ENCODE data around the gene MAST2.

The MAST2 gene

DNA sequence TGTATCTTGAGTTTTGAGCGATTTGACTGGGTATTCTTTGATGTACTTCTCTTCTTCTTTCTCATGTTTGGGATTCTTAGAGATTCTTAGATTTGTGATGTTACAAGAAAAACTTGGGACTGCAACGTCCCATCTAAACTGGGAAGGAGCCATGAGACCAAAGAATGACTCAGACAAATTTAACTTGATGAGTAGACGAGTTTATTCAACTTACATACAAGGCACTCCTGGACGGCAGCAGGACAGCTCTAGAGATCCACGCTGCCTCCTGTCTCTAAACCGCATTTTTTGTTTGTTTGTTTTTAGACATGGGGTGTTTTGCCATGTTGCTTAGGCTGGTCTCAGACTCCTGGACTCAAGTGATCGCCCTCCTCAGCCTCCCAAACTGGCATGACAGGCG is 191.9 kb downstream of the MAST2 start:
- DNase-seq, result no peak

DNA sequence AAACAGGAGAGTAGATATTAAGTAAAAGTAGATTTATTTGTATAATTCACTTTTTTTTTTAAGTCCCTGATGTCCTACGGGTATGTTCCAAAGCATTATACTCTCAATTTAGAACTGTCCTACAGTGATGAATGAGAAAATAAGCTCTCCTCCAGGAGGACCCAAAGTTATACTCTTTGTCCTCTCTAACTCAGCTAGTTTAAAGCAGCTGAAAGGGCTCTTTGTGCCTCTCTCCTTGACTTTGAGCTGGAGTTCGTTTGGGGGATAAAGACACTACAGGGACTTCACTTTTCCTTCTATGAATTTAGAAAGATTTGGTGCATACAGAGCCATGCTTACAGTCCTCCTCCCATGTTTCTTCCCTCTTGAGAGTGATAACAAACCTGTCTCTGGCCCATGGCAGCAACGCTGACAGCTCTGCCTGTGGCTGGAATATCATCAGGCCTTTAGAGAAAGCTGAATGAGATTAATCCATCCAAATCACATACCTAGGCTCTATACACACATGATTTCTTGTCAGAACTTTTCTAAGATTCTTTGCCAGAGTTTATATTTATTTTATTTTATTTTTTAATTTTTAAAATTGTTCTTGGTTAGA is 194.7 kb downstream of the MAST2 start:
- DNase-seq, result no peak

DNA sequence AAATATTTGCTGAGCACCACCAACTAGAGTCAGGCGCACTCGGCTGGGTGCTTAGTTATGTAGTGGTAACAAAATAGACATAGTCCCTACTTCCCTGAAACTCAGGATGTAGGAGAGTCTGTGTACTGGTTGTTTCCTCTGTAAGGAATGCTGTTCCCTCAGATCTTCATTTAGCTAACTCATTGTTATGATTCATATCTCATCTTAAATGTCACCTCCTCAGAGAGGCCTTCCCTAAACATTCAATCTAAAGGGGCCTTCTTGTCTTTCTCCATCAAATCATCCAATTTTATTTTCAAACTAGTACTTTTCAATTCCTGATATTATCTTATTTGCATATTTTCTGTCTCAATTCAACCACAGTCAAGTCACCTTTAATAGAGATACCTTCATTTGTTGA is 196.1 kb downstream of the MAST2 start:
- no peak for DNase-seq

DNA sequence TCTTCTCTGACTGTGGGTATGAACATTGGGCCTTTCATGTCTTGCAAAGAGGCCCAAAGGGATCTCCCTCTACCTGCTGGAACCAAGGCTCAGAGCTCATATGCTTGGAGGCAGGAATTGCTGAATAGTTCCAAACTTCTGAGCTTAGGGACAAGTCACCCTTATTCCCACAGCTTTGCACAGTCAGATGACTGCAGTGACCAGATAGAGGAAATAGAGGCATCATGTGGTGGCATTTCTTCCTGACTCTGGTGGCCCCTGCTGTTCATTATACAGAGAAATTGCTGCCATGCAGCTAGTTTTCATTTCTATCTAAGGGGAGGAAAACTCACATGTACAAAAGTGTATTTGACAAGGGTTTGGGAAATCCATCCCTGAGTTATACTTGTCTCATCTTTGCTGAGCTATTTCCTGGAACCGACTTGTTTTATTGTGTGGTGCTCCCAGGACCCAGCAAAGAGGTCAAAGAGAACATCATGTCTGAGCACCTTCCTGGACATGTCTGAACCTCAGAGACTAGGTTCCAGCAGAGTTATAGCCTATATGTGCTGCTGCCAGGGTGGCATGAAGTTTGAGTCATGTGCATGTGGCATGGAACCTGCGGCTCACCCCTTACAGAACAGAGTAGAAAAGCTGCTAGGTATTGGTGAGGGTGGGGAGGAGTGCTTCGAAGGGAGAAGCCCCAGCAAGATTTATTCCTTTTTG is 197.8 kb downstream of the MAST2 start:
- no peak for DNase-seq

DNA sequence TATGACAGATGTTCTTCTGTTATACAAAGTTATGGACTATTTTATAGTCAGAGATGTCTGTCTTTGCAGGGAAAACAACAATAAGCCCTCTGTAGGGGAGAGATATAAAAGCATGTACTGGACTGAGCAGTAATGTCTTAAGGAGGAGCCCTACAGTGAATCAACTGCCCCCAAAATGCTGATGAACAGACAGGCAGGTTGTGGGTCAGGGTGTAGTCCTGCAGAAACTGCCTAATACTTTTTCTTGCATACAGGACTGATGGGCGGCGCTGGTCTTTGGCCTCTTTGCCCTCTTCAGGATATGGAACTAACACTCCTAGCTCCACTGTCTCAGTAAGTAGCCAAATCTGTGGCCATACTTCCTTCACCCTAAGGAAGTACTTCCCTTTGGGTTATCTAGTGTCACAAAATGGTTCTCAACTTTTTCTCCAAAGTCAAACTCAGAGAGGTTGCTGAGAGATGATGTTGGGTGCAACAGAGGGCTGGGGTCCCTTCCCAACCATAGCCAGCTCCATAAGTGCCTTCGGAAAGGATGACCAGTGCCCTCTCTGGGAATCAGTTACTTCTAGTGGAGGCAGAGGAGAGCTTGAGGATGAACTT is 199.2 kb downstream of the MAST2 start:
- DNase-seq, result no peak

DNA sequence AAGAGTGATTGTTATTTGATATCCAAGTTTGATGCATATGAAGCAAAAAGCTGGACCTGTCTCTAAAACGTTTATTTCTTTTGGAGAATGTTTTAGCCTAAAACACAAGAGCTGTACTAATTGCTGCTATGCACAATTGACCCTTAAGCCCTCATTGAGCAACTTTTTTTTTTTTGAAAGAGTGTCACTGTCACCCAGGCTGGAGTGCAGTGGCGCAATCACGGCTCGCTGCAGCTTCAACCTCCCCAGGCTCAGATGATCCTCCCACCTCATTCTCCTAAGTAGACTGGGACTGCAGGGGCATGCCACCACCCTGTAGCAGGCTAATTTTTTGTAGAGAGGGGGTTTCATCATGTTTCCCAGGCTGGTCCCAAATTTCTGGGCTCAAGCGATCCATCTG is 199.9 kb downstream of the MAST2 start:
- no peak for DNase-seq

DNA sequence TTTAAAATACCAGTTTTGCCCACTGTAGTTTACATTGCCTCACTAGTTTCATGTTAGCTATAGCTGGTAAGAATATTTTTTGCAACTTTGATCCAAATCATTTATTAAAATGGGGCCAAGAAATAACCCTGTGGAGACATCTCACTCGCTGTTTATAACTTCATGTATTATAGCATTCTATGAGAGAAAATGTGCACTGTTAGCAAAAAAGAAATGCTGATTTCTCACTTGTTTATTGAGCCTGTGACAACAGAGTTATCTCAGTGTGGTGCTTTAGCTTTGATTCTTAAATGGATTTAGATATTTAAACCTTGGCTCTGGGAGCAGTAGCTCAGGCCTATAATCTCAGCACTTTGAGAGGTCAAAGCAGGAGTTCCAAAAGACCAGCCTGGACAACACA is 201.1 kb downstream of the MAST2 start:
- no peak for DNase-seq

DNA sequence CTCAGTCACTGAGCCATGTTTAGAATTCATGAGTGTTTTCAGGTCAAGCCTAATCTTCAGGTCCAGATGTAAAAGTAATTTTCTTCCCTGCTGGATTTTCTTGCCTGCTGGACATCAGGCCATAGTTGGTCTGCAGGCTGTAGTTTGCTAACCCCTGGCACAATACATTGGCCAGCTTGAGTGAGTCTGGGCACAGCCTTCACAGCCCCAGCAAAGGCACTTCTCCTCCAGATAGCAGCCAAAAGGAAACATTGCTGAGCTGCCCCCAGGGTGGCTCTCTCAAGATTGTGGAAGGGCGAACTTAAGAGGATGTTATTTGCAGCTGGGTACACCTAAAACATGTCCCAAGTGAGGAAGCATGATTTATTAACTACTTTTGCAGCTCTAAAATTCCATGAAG is 202.2 kb downstream of the MAST2 start:
- DNase-seq, result no peak

DNA sequence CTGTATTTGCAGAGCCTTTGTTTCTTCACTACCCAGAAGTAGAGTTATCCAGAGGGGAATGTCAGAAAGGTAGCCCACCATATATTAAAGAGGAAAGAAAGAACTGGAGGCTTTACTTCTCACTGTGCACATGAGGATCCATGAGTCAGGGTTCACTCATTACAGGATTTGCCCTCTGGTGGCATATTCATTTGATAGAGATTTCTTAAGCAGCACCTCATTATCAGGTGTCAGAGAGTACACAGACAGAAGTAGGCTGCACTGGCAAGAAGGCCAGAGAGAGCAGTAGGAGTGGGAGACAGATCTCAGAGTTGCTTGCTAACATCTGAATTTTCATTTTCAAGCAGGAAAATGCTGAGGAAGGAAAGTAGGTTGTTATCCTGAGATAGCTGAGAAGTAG is 205.2 kb downstream of the MAST2 start:
- no peak for DNase-seq

DNA sequence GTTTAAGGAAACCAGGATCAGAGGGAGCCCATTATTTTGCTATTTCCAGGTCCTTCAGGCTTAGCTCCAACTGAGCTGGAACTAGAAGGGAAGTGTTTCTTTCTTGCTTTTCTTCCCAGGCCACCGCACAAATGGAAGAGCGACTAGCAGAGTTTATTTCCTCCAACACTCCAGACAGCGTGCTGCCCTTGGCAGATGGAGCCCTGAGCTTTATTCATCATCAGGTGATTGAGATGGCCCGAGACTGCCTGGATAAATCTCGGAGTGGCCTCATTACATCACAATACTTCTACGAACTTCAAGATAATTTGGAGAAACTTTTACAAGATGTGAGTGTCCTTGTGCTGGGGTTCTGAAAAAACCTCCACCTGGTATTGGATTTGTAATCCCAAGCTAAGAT is 207.2 kb downstream of the MAST2 start:
- no peak for DNase-seq

DNA sequence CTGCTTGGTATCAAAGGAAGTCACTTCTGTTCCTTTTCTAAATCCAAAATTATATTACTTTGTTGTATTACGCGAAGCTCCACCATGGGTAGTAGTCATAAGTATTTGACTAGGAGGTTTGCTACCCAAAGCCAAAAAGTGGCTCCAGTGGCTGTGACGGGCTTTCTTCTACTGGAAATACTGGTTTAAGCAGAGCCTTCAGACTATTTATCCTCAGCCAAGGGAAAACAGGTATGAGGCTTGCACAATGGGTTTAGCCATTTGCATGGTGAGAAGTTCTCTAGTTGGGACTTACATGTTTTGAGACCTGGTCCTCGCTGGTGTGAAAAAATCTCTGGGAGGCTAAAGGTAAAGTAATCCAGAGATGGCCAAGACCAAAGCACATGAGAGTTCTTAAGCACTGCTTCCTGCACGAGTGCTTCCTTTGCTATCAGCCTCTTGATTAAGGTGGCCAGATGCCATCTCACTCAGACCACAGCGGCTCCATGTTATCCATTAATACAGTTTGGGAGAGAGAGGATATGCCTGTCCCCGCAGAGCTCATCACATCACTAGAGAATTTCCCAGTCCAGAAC is 207.8 kb downstream of the MAST2 start:
- no peak for DNase-seq

DNA sequence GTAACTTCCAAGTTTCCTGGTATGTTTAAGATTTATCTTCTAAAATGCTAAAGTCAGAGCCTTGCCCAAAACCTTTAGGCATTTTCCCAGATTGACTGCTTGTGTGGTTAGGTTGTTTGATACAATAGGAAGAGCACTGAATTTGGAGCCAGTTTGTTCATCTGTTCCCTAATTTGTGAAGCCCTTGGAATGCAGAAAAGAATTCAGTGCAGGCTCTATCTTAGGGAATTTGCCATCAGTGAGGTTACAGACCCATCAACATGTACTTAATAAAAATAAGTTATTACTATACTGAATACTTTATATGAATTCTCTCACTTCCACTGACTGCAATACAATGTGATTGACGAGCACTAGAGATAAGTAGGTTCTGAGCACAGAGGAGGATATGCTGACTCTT is 208.8 kb downstream of the MAST2 start:
- no peak for DNase-seq

DNA sequence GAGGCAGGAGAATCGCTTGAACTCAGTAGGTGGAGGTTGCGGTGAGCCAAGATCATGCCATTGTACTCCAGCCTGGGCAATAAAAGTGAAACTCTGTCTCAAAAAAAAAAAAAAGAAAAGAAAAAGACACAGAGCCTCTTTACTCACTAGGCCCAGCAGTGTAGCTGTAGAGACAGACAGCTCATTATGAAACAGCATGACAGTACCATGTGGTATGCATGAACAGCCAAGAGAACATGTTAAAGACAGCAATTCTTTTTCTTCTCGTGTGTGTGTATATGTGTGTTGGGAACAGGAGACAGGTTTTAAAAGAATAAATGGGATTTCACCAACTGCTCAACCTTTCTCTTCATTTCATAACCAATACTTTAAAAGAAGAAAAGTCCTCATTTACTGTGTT is 210.2 kb downstream of the MAST2 start:
- no peak for DNase-seq

DNA sequence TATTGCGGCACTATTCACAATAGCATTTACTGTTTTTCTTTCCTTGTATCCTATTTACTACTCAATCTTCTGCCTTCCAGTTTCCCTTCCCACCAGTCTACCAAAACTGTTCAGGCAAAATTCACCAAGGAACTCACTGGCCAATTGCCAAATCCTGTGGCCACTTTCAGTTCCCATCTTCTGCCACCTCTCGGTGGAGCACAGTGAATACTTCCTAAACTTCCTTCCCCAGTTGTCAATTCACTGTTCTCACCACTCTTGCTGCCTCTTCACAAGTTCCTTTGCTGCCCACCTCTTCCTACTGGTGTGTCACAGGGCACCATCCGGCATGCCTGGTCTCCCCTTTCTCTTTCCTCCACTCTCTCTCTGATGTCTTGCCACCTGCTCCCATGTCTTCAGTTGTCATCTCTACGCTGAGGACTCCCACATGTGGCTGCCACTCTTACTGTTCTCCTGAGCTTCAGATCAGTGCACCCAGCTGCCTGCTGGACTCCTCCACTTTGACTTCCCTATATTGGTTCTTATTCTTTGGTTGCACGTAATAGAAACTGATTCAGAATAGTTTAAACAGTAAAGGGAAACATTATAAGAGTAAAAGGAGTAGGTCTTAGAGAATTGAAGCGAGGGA is 214.6 kb downstream of the MAST2 start:
- DNase-seq, result no peak

DNA sequence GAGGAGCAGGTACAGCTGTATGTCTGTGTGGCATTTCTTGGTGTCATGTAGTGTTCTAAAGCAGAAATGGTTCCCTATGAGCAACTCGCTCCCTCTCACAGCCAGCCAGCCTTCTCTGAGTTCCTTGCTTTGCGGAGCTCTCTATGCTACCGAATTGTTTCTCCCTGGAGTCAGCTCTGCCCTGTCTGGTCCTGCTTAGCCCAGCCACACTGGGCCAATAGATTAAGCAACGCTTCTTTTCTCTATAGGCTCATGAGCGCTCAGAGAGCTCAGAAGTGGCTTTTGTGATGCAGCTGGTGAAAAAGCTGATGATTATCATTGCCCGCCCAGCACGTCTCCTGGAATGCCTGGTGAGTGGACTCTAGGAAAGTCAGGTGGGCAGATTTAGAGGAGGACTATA is 215.9 kb downstream of the MAST2 start:
- DNase-seq, result no peak

DNA sequence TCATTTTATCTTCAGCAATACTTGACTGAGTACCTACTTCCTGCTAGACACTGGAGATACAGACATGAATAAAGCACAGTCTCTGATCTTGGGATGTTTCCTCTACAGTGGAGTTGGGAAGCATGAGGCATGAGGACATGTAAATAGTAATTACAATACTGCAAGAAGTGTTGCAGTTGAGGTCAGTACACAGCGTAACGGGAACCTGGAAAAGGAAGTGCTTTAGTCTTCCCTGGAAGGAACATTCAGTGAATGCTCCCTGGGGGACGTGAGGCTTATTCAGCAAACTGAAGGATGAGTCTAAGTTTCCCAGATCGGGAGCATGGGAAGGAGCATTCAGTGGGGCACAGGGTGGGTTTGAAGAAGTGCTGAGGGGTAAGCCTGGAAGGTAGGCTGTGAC is 216.6 kb downstream of the MAST2 start:
- no peak for DNase-seq

DNA sequence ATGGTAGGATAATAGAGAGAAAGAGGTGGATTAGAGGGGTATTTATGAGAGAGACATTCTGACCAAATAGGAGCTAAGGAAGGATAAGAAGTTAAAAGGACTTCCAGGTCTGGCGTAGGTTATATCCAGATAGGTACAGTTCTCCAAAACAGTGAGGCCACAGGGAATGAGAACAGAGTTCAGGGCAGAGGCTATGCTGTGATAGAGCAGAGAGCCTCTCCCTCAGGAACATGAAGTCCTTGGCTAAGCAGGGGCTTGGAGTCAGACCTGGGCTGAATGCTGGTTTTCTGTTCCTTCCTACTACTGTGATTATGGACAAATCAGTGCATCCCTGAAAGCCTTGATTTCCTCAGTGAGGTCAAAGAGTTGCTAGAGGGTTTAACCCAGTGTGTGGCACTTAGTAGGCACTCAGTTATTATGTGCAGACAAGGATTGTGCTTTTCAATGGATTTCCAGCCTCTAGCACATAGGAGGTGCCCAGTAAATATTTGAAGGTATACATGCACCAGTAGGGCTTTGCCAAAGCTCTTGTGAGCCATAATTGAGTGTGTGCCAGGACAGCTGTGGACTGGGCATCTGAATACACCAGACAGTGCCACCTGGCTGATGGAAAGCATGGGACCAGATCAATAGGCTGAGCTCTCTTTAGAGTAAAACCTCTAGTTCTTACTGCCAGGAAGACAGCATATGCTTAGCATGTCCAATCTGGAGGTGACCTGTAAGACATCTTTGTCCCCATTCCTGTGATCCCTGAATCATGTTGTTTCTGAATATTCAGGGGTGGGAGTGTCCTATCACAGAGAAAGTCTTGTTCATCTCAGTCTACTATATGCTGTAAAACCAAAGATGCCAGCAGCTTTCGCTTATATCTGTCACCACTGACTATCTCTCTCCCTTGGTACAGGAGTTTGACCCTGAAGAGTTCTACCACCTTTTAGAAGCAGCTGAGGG is 217.9 kb downstream of the MAST2 start:
- no peak for DNase-seq

DNA sequence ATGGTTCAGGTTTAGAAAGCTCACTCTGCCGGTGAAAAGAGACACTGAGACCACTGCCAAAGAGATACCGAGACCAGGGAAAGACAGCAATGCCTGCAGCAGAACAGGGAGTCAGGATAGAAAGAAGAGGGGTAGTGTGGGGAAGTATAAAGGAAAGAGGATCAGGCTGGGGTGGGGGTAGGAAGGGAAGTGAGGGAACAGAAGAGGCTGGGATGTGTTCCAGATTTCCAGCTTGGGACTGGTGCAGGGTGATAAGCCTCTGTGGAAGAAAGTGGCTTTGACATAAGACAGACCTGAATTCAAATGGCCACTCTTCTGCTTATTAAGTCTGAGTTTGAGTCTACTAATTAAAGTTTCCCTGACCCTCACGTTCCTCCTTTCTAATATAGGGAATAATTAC is 223.1 kb downstream of the MAST2 start:
- no peak for DNase-seq

DNA sequence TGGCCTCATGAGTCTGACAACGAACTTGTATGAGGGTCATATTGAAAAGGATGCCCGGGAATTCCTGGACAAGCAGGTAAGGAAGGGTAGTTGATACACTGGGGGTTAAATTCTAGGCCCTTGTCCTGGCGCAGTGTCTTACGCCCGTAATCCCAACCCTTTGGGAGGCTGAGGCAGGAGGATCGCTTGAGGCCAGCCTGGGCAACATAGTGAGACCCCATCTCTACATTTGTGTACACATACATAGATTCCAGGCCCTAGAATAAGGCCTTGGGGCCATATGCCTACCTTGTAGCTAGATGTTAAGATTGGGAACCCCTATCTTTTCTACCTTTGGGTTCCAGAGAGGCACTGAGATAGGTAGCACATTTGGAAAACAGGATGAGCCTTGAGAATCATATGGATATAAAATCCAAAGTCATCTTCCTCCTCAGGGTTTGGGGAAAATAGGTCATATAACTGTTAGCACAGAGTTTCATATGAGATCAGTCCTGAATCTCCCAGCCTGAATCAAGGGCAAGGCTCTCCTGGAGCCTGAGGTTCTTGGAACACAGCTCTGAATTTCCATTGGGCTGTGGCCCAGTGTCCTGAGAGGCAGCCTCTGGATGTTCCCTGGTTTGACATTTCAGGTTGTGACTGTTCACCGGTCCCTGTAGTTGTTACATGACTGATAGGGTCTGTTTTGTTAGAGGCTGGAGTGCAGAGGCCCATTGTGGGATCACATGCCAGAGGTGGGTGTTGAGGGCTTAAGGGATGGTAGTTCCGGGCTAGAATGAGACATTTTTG is 224.6 kb downstream of the MAST2 start:
- no peak for DNase-seq

DNA sequence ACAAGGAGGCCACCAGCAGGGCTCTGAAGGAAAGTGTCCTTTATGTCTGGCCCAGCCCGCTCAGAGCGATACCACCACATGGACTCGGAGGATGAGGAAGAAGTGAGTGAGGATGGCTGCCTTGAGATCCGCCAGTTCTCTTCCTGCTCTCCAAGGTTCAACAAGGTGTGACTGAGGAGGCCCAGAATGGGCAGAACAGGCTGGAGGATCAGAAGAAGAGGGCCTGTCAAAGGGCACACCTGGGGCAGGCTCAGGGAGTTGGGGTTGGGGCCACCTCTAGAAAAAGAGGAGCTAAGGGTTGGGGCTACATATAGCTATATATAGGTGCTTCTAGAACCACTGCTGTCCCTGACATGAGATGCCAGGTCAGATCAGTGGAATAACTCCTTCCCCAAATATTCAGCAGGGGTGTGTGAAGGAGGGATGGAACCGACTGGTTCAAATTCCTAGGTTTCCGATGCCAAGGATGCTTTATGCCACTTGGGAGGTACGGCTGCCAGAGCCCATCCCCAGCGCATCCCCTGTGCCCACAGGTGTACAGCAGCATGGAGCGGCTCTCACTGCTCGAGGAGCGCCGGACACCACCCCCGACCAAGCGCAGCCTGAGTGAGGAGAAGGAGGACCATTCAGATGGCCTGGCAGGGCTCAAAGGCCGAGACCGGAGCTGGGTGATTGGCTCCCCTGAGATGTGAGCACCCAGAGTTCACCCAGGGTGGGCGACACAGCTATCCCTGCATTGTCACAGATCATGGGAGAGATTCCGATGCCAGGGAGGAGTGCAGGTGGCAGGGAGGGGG is 226.9 kb downstream of the MAST2 start:
- no peak for DNase-seq
